Measurements from ENCODE around the gene FGFBP1.

The FGFBP1 gene

DNA sequence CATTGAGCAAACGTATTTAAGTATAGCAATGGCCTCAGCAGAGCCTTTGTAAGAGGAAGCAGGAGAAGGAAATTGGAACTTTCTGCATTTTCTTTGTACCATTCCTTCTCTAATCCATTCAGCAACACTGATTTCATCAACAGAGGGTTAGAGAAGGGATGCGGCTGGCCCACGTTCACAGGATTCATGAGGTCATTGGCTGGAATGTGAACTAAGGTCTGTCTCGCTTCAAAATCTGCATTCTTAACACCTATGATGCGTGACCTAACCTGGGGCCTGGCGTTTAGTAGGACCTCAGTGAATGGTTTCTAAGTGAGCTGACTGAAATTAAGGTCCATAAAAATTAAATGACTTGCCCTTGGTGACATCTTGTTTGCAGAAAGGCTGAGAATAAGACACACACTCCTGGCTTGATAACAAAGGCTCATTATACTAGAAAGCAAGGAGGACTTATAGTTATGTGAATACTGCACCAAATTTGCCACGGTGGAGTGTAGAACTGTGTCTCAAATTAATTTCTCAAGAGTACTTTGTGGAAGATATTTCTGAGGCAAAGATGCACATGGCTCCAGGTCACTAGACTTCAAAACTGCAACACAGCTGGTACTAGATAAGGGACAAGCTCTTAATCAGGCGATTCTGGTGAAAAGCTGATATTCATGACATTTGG lies 25.4 kb downstream of the FGFBP1 start:
- no peak for DNase-seq (ENCODE audit: low spot score)

DNA sequence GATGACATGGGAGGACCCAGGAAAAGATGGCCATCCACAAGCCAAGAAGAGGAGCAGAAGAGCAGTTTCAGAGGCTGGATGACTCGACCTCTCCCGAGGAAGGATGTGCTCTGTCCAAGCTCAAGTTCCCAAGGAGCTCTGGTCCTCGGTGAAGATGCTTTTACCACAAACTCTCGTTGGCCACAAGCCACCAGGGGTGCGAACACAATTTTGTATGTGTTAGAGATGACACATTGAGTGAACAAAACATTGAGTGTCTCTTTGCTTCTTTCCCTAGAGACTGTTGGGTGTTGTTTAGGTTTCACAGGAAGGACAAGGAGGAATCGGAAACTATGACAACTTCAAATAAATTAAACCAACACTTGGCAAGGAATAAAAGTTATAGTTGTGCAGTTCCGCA lies 26.3 kb downstream of the FGFBP1 start:
- DNase-seq (ENCODE audit: low spot score): no peak

GRCh38 chr4:15910155-15910940 lies 28.2 kb downstream of the FGFBP1 start:
- no peak for DNase-seq (ENCODE audit: low spot score)

DNA sequence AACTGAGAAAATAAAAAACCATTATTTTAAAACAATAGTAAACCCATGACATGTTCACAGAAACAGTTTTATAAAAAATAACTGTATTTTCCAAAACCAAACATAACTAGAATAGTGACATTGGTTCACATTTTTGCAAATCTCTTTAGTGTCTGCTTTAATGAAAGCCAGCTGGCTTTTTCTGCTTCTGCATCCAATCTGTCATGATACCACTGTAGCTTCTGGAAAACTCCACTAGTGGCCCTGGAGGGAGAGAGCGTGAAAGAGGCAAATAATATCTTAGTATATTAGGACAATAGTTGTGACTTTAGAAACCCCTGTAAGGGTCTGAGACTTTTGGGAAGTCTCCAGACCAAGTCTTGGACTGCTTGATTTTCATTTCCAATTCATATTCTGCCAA lies 31.1 kb downstream of the FGFBP1 start:
- no peak for DNase-seq (ENCODE audit: low spot score)

DNA sequence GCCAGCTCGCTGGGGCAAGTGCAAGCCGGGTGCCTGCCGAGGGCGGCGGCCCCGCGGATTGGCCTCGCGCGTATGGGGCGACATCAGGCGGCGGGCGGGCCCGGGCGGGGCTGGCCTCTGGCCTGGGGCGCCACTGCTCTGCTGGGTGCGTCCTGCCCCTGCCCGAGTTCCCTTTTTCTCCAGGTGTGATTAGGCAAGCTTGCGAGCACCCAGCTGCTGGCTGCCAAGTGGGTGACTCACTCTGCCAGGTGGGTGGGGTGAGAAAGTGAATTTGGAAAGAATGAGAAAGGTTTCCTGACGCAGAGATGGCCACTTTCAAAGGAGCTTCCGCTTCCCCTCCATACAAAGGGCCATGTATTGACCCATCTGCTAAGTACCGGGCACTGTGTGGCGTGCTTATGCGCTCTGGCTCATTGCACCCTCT lies 32.5 kb downstream of the FGFBP1 start:
- no peak for DNase-seq (ENCODE audit: low spot score)

GRCh38 chr4:15902746-15903145 lies 35.8 kb downstream of the FGFBP1 start:
- DNase-seq (ENCODE audit: low spot score): no peak

GRCh38 chr4:15901998-15902397 lies 36.5 kb downstream of the FGFBP1 start:
- DNase-seq (ENCODE audit: low spot score): no peak

GRCh38 chr4:15901007-15901406 lies 37.5 kb downstream of the FGFBP1 start:
- no peak for DNase-seq (ENCODE audit: low spot score)

- DNase-seq (ENCODE audit: low spot score): no peak
Measured at GRCh38 chr4:15899511-15899910, 39.0 kb downstream of the FGFBP1 start.

DNA sequence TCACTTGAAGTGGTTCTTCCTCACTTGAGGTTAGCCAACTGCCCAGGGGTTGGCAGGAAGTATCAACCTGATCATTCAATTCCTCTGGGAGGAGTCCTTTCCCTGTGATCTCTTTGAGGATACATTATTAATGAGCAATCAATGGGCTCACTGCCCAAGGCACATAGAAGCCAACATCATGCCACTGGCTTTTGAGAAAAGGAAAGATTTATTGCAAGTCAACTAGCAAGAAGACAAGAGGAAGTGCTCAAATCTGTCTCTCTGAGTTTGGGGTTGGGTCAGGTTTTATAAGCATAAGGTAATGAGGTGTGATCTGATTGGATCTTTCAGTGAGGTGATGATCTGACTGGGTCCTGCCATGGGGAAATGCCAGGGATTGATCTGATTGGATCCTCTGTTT lies 39.6 kb downstream of the FGFBP1 start:
- DNase-seq (ENCODE audit: low spot score): no peak

- no peak for DNase-seq (ENCODE audit: low spot score)
Measured at GRCh38 chr4:15897577-15897976, 41.0 kb downstream of the FGFBP1 start.

GRCh38 chr4:15894921-15895916 lies 43.3 kb downstream of the FGFBP1 start:
- DNase-seq (ENCODE audit: low spot score): no peak

DNA sequence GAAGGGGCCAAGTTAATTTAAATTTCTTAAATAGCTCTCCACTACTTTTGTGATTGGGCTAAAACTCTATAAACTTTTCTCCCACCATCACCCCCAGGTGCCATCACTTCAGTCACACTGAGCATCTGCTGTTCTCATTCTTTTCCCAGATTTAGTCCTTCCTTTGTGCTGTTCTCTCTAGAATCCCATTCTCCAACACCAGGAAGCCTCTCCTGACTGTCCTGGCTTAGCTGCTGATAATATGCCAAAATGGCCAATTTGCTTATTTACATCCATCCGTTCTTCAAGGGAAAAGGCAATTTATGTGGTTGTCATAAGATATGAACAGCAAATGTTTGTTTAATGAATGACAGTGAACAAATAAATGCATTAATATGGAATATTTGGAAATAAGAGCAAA lies 44.1 kb downstream of the FGFBP1 start:
- DNase-seq (ENCODE audit: low spot score): no peak

DNA sequence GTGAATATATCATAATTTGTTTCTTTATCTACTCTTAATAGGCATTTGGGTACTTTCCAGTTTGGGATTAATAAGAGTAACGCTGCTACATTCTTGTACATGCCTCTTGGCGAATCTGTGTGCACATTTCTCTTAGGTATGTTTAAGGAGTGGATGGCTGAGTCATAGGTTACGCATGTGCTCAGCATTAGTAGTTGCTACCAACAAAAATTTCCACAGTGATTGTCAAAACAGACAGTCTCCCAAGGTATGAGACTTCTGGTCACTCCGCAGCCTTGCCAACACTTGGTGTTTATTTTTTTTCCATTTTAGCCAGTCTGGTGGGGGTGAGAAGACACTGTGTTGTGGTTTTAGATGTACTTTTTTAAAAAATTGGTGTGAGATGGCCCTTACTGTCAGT lies 44.6 kb downstream of the FGFBP1 start:
- no peak for DNase-seq (ENCODE audit: low spot score)

DNA sequence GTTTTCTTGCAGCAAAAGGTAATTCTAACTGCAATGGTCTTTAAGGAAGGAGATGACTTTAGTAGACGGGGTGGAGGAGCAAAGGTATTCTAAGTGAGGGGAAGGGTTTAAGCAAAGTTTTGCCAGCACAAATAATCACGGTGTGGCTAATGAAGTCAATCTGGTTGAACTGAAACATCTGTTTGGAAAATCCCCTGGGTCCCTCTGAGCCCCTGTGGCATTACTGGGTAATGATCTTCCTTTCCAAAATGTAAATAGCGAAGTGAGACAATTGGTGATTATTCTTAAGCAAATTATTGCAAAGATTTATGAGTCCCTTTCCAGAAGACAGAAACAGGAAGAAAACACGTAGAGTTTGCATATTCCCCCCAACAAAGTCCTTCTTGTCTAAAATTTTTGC lies 47.2 kb downstream of the FGFBP1 start:
- DNase-seq (ENCODE audit: low spot score): no peak

GRCh38 chr4:15890246-15890829 lies 48.2 kb downstream of the FGFBP1 start:
- no peak for DNase-seq (ENCODE audit: low spot score)

DNA sequence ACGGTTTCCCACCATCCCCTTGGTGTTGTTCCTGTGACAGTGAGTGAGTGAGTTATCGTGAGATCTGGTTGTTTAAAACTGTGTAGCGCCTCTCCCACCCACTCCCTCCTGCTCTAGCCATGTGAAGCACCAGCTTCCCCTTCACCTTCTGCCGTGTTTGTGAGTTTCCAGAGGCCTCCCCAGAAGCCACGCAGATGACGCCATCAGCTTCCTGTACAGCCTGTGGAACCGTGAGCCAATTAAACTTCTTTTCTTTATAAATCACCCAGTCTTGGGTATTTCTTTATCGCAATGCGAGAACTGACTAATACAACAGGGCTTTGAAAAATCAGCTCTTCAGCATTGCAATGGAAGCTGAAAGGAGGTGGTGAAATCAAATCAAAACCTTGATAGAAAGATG lies 50.0 kb downstream of the FGFBP1 start:
- DNase-seq (ENCODE audit: low spot score): no peak

Data from SK-N-DZ (cell line).